GM18909 (cell line): ENCODE results near the gene ZNF143.

Experiments used
- ATAC-seq: cut with Tn5 transposase; IDR thresholded peaks from one replicate; pipeline ENCODE4 v1.9.1; 2021; ENCODE audit warnings: mild to moderate bottlenecking; ENCODE audit not compliant: unreplicated experiment, poor library complexity

Gene ZNF143

GRCh38 chr11:9573052-9573774 is 112.4 kb downstream of the ZNF143 start, which contains the start of gene WEE1:
Gene WEE1, plus strand, starts transcription at chr11:9573670. Its CDS starts 264 bp downstream, at chr11:9573934.
- peak; percentile 88 for ATAC-seq

- ATAC-seq, result peak; percentile 10
Observed at GRCh38 chr11:9573775-9574621, 113.2 kb downstream of the ZNF143 start.

- ATAC-seq, result no peak
Observed at GRCh38 chr11:9574622-9575259, 113.9 kb downstream of the ZNF143 start.

DNA sequence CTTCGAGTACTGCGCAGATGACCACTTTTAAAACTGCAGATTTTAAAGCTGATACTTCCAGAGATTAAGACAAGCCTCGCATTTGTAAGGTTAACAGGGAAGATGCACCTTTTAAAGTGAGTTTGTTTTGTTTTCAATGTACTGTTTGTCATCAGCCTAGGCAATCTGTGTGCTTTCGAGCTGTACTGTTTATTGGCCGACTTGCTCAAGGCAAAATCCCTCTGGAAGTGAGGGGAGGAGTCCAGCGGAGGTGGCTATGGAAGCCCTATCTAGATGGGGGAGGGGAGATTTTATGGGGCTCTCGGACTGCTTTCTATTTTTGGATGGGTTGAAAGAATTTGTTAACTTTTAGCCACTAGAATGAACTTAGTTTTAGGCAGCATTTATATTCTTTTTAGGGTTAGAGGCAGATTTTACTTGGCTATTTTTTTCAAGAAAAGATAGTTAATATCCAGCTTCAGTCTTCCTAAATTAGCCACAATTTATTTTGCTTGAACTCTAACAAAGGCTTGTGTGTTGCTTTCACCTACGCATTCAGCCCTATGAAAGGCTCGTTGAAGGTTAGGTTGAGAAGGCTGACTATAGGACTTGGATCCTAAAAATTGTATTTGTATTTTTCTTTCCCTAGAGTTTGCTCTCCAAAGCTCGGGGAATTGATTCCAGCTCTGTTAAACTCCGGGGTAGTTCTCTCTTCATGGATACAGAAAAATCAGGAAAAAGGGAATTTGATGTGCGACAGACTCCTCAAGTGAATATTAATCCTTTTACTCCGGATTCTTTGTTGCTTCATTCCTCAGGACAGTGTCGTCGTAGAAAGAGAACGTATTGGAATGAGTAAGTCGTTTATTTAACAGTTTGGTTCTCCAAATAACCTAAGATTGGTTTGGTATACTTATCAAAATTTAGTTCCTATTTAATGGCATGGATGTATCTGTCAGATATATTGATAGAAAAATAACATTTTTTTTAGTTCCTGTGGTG is 114.7 kb downstream of the ZNF143 start:
- ATAC-seq, result no peak

DNA sequence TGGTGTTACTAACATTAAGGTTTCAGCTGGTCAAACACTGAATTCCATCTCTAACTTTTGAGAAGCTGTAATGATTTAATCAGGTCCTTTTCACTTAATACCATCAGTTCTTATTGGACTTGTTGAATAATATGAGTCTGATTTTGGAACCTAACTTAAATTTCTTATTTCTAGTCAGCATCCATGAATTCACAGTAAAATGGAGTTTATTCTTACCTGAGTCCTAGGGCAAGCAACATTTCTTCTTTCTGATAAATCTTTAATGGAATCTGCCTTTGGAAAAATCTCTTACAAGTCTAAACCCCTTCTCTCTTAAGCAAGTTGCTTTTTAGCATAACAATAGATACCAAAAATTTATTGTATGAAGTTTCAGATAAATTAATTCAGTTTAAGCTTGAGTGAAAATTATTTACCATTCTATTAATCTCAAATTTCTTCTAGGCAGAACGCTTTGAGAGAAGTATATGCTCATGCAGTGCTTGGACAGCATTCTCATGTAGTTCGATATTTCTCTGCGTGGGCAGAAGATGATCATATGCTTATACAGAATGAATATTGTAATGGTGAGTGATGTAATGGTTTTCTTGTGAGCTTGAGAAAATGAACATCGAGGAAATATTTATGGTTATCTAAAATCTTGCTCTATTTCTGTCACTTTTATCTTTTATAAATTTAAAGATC is 116.0 kb downstream of the ZNF143 start:
- ATAC-seq, result no peak

- ATAC-seq, result no peak
Observed at GRCh38 chr11:9577556-9577955, 116.7 kb downstream of the ZNF143 start.
